Vagina (tissue), 2 donors: Measurements from ENCODE around the gene MTIF3.

Experiments used
- POLR2AphosphoS5 ChIP-seq, 2 donors: sonication (generic); formaldehyde crosslinking; IDR thresholded peaks; one replicate each; pipeline ENCODE4 v1.9.0; 2017; ENCODE audit warnings: antibody characterized with exemption in 2 of 2, mild to moderate bottlenecking in 2 of 2, low read depth in 1 of 2; ENCODE audit not compliant: insufficient read depth in 1 of 2
- TF ChIP-seq, protein P1 (sequence below), 3 experiments: fragments of 450-650 bp in 2 of 3; fragments of 200-600 bp in 1 of 3; sonication (generic) in 1 of 3; IDR thresholded peaks; one replicate each; pipeline ENCODE4 v1.5.1; 2017 to 2019; ENCODE audit warnings: antibody characterized with exemption in 3 of 3, mild to moderate bottlenecking in 2 of 3, moderate library complexity in 2 of 3

DNA sequence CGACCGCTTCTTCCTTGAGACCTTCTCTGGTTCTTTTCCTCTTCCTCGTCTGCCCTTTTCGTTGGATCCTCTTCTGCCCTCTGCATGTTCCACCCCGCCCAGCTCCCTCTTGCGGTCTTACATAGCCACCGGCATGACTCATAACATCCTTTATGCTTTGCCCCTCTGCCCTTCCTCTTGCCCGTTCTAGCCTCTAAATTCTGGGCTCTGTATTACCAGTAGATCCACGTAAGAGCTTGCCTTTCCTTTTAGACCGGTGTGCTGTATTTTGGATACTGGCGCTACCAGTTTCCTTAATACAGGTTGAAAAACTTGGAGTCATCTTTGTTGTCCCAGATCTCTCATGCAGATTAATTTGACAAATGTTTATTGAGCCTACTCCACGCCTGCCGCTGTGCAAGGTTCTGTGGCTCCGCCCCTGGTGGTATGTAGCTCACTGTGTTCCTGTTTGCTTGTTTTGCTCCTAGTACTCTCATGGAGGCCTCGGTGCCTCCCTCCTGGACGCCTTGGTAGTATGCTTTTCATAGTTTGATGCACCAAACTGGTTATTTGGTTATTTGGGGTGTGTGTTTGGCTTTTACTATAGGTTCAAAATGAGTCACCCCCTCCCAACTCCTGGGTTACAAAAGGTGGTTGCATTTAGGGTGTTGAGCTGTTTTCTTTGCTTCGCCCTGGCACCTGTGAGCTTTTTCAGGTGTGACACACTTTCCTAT lies 24.3 kb downstream of the MTIF3 start:
- TF ChIP-seq, protein P1, sequence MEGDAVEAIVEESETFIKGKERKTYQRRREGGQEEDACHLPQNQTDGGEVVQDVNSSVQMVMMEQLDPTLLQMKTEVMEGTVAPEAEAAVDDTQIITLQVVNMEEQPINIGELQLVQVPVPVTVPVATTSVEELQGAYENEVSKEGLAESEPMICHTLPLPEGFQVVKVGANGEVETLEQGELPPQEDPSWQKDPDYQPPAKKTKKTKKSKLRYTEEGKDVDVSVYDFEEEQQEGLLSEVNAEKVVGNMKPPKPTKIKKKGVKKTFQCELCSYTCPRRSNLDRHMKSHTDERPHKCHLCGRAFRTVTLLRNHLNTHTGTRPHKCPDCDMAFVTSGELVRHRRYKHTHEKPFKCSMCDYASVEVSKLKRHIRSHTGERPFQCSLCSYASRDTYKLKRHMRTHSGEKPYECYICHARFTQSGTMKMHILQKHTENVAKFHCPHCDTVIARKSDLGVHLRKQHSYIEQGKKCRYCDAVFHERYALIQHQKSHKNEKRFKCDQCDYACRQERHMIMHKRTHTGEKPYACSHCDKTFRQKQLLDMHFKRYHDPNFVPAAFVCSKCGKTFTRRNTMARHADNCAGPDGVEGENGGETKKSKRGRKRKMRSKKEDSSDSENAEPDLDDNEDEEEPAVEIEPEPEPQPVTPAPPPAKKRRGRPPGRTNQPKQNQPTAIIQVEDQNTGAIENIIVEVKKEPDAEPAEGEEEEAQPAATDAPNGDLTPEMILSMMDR (IDR thresholded peaks at IDR 0.05): peak in 2 of 3 experiments; percentile 10 to 41
- TF ChIP-seq POLR2AphosphoS5 (IDR thresholded peaks at IDR 0.05; ENCODE audit: insufficient read depth in 1 of 2, low read depth in 1 of 2): peak in 1 of 2 donors; percentile 62
